MM.1S (cell line): Measurements from ENCODE around the gene SPCS3.

Experiments
- DNase-seq: peaks from one replicate; pipeline ENCODE4 v3.0.0-alpha.2; 2015
- H2AFZ ChIP-seq: fragments of 300-600 bp; sonication (generic); 2 replicates; pipeline ENCODE4 v1.6.0; 2016; ENCODE audit warnings: antibody characterized with exemption, low read length
- H3F3A ChIP-seq: fragments of 300-600 bp; sonication (generic); 2 replicates; pipeline ENCODE4 v1.6.1; 2016; ENCODE audit warnings: mild to moderate bottlenecking, antibody characterized with exemption, low read length, moderate library complexity, mixed read lengths; ENCODE audit not compliant: insufficient read depth
- H3K27ac ChIP-seq: fragments of 300-600 bp; sonication (generic); 2 replicates; pipeline ENCODE4 v1.5.1; 2016; ENCODE audit warnings: mild to moderate bottlenecking, low read length
- H3K27me3 ChIP-seq: fragments of 300-600 bp; sonication (generic); replicated peaks from 2 replicates; pipeline ENCODE4 v1.6.0; 2016; ENCODE audit warnings: low read length; ENCODE audit not compliant: insufficient read depth
- H3K36me3 ChIP-seq: fragments of 300-600 bp; sonication (generic); replicated peaks from 2 replicates; pipeline ENCODE4 v1.6.1; 2016; ENCODE audit warnings: mild to moderate bottlenecking, low read length, mixed read lengths; ENCODE audit not compliant: insufficient read depth
- H3K4me1 ChIP-seq: fragments of 300-600 bp; sonication (generic); 2 replicates; pipeline ENCODE4 v1.6.1; 2016; ENCODE audit warnings: low read length, mixed read lengths
- H3K4me2 ChIP-seq: fragments of 300-600 bp; sonication (generic); 2 replicates; pipeline ENCODE4 v1.6.0; 2016; ENCODE audit warnings: low read depth, low read length
- H3K4me3 ChIP-seq: fragments of 300-600 bp; sonication (generic); 2 replicates; pipeline ENCODE4 v1.5.1; 2016; ENCODE audit warnings: low read length, mixed read lengths
- H3K79me2 ChIP-seq: fragments of 300-600 bp; sonication (generic); 2 replicates; pipeline ENCODE4 v1.6.1; 2016; ENCODE audit warnings: mixed run types, low read length, mixed read lengths
- H3K9ac ChIP-seq: fragments of 300-600 bp; sonication (generic); 2 replicates; pipeline ENCODE4 v1.6.1; 2016; ENCODE audit warnings: low read length, mixed read lengths
- H3K9me2 ChIP-seq: fragments of 300-600 bp; sonication (generic); replicated peaks from 2 replicates; pipeline ENCODE4 v1.6.1; 2016; ENCODE audit warnings: mild to moderate bottlenecking, low read length, mixed read lengths; ENCODE audit not compliant: insufficient read depth
- H3K9me3 ChIP-seq: fragments of 300-600 bp; sonication (generic); replicated peaks from 2 replicates; pipeline ENCODE4 v1.6.1; 2016; ENCODE audit warnings: mild to moderate bottlenecking, low read length, mixed read lengths; ENCODE audit not compliant: insufficient read depth
- H4K20me1 ChIP-seq: fragments of 300-600 bp; sonication (generic); 2 replicates; pipeline ENCODE4 v1.6.1; 2016; ENCODE audit warnings: mild to moderate bottlenecking, low read length, moderate library complexity, mixed read lengths; ENCODE audit not compliant: insufficient read depth
- EZH2 ChIP-seq: fragments of 300-600 bp; sonication (generic); optimal IDR thresholded peaks from 2 replicates; pipeline ENCODE3; 2017; ENCODE audit warnings: low read depth, mild to moderate bottlenecking, antibody characterized with exemption, low read length, mixed read lengths
- EZH2phosphoT487 ChIP-seq: fragments of 300-600 bp; sonication (generic); IDR thresholded peaks from 2 replicates; pipeline ENCODE4 v1.6.1; 2018; ENCODE audit warnings: antibody characterized with exemption, low read length
- TF ChIP-seq, protein P1 (sequence below): fragments of 300-600 bp; sonication (generic); IDR thresholded peaks from 2 replicates; pipeline ENCODE4 v1.5.1; 2016; ENCODE audit warnings: antibody characterized with exemption, low read length, mixed read lengths

Gene SPCS3

DNA sequence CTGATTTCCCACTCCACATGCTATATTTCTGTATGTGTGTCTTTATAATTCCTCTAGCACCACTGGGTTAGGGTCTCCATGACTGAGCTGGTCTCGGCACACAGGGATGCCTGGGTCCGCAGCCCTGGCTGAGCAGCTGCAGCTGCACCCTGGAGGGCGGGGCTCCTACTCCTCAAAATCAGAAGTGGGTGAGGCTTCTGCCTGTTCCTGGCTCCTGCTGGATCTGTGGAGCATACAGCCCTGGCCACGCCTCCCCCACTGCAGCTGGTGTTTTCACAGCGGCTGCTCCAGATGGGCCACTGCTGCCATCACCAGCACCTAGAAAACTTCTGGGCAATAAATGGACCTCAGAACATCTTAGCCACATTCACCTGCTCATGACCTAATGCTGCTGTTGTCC is 30.9 kb downstream of the SPCS3 start:
- no peaks in the 10 kb centered on the region for H3K9me2 ChIP-seq
- H3K4me2 ChIP-seq: no peak overlapping the region
- no peaks in the 10 kb centered on the region for H3K79me2 ChIP-seq
- DNase-seq: no peak
- H3K27ac ChIP-seq: no peak overlapping the region
- no peaks in the 10 kb centered on the region for H3K36me3 ChIP-seq
- H3K4me3 ChIP-seq: no peak overlapping the region
- no peak for TF ChIP-seq EZH2phosphoT487
- TF ChIP-seq, protein P1, sequence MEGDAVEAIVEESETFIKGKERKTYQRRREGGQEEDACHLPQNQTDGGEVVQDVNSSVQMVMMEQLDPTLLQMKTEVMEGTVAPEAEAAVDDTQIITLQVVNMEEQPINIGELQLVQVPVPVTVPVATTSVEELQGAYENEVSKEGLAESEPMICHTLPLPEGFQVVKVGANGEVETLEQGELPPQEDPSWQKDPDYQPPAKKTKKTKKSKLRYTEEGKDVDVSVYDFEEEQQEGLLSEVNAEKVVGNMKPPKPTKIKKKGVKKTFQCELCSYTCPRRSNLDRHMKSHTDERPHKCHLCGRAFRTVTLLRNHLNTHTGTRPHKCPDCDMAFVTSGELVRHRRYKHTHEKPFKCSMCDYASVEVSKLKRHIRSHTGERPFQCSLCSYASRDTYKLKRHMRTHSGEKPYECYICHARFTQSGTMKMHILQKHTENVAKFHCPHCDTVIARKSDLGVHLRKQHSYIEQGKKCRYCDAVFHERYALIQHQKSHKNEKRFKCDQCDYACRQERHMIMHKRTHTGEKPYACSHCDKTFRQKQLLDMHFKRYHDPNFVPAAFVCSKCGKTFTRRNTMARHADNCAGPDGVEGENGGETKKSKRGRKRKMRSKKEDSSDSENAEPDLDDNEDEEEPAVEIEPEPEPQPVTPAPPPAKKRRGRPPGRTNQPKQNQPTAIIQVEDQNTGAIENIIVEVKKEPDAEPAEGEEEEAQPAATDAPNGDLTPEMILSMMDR: no peak
- no peak for TF ChIP-seq EZH2
- H3K9me3 ChIP-seq: no peaks in the 10 kb centered on the region
- H3K27me3 ChIP-seq: no peaks in the 10 kb centered on the region
- no peaks in the 10 kb centered on the region for H4K20me1 ChIP-seq
- H3K4me1 ChIP-seq: no peaks in the 10 kb centered on the region
- no peak overlapping the region for H3K9ac ChIP-seq
- H3F3A ChIP-seq: no peaks in the 10 kb centered on the region
- no peak overlapping the region for H2AFZ ChIP-seq

DNA sequence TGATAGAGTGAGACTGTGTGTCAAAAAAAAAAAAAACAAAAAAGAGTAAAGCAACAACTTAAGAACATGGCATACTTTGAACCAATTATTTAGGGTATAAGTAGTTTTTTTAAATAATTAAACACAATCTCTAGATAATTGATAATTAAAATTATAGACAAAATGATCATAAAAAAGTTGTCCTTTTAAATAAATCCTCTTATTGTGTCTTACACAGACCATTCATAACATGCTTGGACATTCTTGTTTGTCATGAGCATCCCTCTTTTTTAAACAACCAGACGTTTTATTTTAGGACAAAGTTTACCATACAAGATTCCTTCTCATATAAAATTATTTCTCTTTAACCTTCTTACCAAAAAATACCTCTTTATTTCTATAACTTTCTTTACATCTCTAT is 35.1 kb downstream of the SPCS3 start:
- Histone ChIP-seq H3K79me2 (no peaks in the 10 kb centered on the region), H3K4me3 (no peak overlapping the region), H3K4me1 (peaks cover 18% of the 10 kb centered on the region), H3K27me3 (no peaks in the 10 kb centered on the region), H4K20me1 (no peaks in the 10 kb centered on the region), H3K9me3 (no peaks in the 10 kb centered on the region), H3K36me3 (no peaks in the 10 kb centered on the region), H2AFZ (no peak overlapping the region), H3F3A (peaks cover 14% of the 10 kb centered on the region), H3K4me2 (no peak overlapping the region), H3K27ac (no peak overlapping the region), H3K9me2 (no peaks in the 10 kb centered on the region), H3K9ac (no peak overlapping the region)
- TF ChIP-seq EZH2 (no peak), EZH2phosphoT487 (no peak)
- TF ChIP-seq, protein P1: no peak
- DNase-seq: no peak

DNA sequence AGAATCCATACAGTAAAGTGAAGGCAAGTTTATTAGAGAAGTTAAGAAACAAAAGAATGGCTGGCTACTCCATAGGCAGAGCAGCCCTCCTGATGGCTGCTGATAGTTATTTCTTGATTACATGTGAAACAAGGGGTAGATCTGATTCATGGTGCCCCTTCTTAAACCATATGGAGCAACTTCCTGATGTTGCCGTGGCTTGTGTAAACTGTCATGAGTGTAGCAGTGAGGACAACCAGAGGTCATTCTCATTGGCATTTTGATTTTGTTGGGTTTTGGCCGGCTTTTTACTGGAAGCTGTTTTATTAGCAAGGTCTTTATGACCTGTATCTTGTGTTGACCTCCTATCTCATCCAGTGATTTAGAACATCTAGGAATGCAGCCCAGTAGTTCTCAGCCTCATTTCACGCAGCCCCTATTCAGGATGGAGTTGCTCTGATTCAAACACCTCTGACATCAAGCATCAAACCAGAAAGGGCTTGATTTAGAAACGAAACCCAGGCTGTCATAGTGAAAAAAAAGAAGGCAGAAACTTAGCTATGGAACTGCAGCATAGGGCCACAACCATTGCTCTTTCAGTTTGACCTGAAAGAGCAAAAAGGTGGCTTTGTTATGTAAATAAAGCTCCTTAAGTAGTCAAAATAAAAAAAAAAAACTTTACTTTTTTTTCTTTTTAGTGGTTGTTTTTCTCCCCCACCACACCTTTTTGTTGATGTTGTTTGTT is 37.8 kb downstream of the SPCS3 start:
- no peaks in the 10 kb centered on the region for H3K79me2 ChIP-seq
- no peaks in the 10 kb centered on the region for H3K27me3 ChIP-seq
- H3K4me1 ChIP-seq: peaks cover 20% of the 10 kb centered on the region
- H3F3A ChIP-seq: peaks cover 14% of the 10 kb centered on the region
- no peak for TF ChIP-seq EZH2
- peak overlapping the region; percentile 66 for H2AFZ ChIP-seq
- H3K4me2 ChIP-seq: peak overlapping the region; percentile 76
- no peaks in the 10 kb centered on the region for H3K9me3 ChIP-seq
- H4K20me1 ChIP-seq: no peaks in the 10 kb centered on the region
- no peaks in the 10 kb centered on the region for H3K9me2 ChIP-seq
- no peaks in the 10 kb centered on the region for H3K36me3 ChIP-seq
- peak overlapping the region; percentile 87 for H3K27ac ChIP-seq
- peak overlapping the region; percentile 27; the same call in 1 of the 2 replicates for H3K4me3 ChIP-seq
- DNase-seq: peak; percentile 91
- H3K9ac ChIP-seq: peak overlapping the region; percentile 48

DNA sequence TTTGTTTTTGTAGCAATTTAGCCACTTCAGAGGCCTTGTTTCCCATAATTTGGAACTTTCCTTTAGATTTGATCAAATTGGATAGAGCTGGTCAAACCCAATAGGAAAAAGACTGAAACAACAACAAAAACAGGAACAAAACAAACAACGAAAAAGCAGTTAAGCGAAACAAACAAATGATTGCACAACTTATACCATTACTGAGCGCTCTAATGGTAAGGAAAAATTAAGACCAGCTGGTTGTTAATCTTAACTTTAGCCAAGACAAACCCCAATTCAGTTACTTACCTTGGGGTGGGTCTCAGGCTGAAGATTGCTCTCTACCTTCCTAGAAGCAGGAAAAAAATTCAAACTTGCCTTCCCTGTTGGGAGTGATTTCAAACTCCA is 38.3 kb downstream of the SPCS3 start:
- DNase-seq: no peak
- Histone ChIP-seq H2AFZ (peak overlapping the region; percentile 19; the same call in 1 of the 2 replicates), H3K4me2 (peak overlapping the region; percentile 76), H3K27ac (peak overlapping the region; percentile 87), H3K9me2 (no peaks in the 10 kb centered on the region), H3K9me3 (no peaks in the 10 kb centered on the region), H3K9ac (peak overlapping the region; percentile 3; the same call in 1 of the 2 replicates), H3K4me3 (0 out of 2 replicates have a peak overlapping the region, but pooled peaks have one; percentile 27), H3K36me3 (no peaks in the 10 kb centered on the region), H3K79me2 (no peaks in the 10 kb centered on the region), H3K27me3 (no peaks in the 10 kb centered on the region), H4K20me1 (no peaks in the 10 kb centered on the region), H3F3A (peaks cover 16% of the 10 kb centered on the region), H3K4me1 (peaks cover 25% of the 10 kb centered on the region)
- TF ChIP-seq EZH2 (no peak), EZH2phosphoT487 (no peak)
- TF ChIP-seq, protein P1: no peak
